ENCODE data around the gene DPP6.

DNA sequence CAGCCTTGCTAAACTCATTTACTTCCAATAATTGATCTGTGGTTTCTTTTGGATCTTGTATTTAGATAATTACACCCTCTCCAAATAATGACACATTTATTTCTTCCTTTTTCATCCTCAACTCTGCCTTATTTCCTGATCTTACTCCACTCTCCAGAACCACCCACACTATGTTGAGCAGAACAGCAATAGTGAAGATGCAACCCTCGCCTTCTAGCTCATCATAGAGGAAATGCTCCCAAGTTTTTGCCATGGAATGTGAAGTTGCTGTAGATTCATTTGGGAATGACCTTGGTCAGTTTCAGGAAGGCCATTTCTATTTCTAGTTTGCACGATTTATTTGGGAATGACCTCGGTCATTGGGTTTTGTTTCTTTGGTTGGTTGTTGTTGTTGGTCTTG lies 636.8 kb downstream of the DPP6 start:
- TF ChIP-seq, protein P1, sequence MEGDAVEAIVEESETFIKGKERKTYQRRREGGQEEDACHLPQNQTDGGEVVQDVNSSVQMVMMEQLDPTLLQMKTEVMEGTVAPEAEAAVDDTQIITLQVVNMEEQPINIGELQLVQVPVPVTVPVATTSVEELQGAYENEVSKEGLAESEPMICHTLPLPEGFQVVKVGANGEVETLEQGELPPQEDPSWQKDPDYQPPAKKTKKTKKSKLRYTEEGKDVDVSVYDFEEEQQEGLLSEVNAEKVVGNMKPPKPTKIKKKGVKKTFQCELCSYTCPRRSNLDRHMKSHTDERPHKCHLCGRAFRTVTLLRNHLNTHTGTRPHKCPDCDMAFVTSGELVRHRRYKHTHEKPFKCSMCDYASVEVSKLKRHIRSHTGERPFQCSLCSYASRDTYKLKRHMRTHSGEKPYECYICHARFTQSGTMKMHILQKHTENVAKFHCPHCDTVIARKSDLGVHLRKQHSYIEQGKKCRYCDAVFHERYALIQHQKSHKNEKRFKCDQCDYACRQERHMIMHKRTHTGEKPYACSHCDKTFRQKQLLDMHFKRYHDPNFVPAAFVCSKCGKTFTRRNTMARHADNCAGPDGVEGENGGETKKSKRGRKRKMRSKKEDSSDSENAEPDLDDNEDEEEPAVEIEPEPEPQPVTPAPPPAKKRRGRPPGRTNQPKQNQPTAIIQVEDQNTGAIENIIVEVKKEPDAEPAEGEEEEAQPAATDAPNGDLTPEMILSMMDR (IDR thresholded peaks at IDR 0.05): no peak
- no peak for TF ChIP-seq POLR2AphosphoS5 (IDR thresholded peaks at IDR 0.05)
- TF ChIP-seq POLR2A (IDR thresholded peaks at IDR 0.05; ENCODE audit: low read depth): no peak
- TF ChIP-seq EP300 (IDR thresholded peaks at IDR 0.05): no peak
